Brain microvascular endothelial cell (primary cell): ENCODE results near the gene ZNF595.

Source experiments
- DNase-seq: peaks from one replicate; pipeline ENCODE4 v3.0.0-alpha.2; 2020
- H3K27ac ChIP-seq: fragments of 250-450 bp; sonication (Bioruptor Pico); 2 replicates; pipeline ENCODE4 v1.5.1; 2020; ENCODE audit warnings: mild to moderate bottlenecking, moderate library complexity
- H3K27me3 ChIP-seq: fragments of 250-450 bp; sonication (Bioruptor Pico); replicated peaks from 2 replicates; pipeline ENCODE4 v1.5.1; 2020; ENCODE audit warnings: mild to moderate bottlenecking
- H3K36me3 ChIP-seq: fragments of 250-450 bp; sonication (Bioruptor Pico); replicated peaks from 2 replicates; pipeline ENCODE4 v1.5.1; 2020; ENCODE audit warnings: mild to moderate bottlenecking
- H3K4me3 ChIP-seq: 2 replicates; pipeline ENCODE4 v1.5.1; 2011; ENCODE audit warnings: low read depth, mild to moderate bottlenecking, control low read depth, low read length, moderate library complexity
- CTCF ChIP-seq: IDR thresholded peaks from 2 replicates; pipeline ENCODE4 v1.5.1; 2011; ENCODE audit warnings: low read depth, mild to moderate bottlenecking, moderate library complexity, low read length, control low read depth, inconsistent platforms; ENCODE audit errors: missing control alignments
- in situ Hi-C: cut with HindIII; loops from 2 replicates; pipeline ENCODE4 v1.10.0; 2017; ENCODE audit warnings: low sequenced_read_pairs, low pct_ligation_motif_present

Gene ZNF595

GRCh38 chr4:98386-98785 lies 45.3 kb downstream of the ZNF595 start:
- H3K27me3 ChIP-seq, result no peaks in the 10 kb centered on the region
- DNase-seq, result no peak
- TF ChIP-seq CTCF, result no peak
- H3K27ac ChIP-seq, result no peak overlapping the region
- H3K4me3 ChIP-seq, result no peak overlapping the region
- in situ Hi-C loops, result no loop called here
- no peaks in the 10 kb centered on the region for H3K36me3 ChIP-seq

DNA sequence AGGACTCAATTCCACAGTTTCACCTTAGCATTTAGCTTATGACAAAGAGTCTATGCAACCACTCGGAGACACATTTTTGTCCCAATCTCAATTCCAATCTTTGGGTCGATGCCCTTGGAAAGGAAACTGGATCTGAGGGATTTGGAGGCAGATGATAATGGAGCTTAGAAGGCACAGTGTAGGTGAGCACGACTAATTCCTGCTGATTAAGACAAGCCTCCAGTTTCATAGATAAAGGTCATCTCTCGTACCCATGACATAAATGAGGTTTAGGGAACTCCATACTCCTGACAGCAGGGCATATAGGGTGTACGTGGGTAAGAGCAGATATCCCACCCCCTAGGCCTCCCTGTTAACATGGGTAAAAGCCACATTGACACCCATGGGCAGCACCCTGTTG lies 46.7 kb downstream of the ZNF595 start:
- no peak overlapping the region for H3K4me3 ChIP-seq
- DNase-seq, result no peak
- H3K36me3 ChIP-seq, result no peaks in the 10 kb centered on the region
- TF ChIP-seq CTCF, result no peak
- no peak overlapping the region for H3K27ac ChIP-seq
- no peaks in the 10 kb centered on the region for H3K27me3 ChIP-seq
- in situ Hi-C loops, result no loop called here

DNA sequence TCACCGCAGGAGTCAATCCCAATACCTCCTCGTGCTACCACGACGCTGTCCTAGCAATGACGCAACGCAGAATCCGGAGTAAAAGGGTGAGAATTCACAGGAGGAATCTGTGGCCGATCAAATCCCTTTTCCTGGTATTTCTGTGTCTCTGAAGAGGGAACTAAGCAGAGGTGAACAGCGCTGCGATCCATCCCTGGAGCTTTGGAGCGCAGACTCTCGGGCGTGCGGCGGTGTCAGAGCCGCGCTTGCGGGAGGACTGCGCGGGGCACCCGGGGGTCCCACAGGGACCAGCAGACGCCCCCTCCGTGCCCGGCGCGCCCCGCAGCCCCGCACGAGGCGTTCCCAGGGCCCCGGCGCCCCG lies 53.9 kb downstream of the ZNF595 start:
- H3K27ac ChIP-seq, result no peak overlapping the region
- DNase-seq, result no peak
- no peaks in the 10 kb centered on the region for H3K36me3 ChIP-seq
- in situ Hi-C loops, result no loop called here
- TF ChIP-seq CTCF, result no peak
- no peak overlapping the region for H3K4me3 ChIP-seq
- H3K27me3 ChIP-seq, result peaks cover 20% of the 10 kb centered on the region

DNA sequence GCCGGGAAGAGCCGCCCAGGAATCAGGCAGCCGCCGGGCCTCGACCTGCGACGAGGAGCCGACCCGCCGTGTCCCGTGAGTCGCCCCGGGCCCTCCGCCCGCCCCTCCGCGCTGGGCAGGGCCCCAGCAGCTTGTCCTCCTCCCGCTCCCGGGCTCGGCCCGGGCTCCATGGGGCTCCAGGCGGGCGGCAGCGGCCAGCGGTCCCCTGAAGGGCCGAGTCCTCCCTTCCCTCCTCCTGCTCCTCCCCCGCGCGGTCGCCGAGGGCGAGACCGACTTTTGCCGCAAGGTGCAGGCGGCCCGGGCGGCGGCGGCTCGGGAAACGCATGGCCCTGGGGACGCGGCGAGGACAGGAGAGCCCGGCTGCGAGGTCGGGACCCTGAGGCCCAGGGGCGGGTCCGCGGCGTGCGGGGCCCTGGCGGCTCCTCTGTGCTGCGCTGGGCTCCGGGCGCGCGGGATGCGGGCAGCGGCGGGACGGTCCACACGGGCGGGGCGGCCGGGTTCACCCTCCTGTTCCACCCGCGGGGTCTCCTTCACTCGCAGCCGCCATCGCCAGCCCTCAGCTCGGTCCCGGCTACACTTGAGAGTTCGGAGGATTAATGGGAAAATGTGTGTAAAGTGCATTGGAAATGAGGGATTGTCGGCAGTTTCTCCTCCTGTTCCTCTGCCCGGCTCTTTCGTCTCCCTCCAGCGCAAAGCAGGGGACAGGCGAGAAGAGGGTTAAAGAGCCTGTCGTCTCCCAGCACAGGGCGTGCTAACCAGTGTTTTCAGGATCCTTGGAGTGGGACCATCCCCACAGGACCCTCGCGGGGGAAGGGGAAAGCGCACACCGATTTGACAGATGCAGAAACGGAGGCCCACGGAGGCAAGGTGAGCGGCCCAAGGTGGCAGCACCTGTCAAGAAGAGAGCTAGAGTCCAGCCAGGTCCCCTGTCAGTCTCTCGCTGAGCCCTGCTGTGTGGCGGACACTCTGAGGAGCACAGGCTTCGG lies 54.6 kb downstream of the ZNF595 start:
- no peak overlapping the region for H3K4me3 ChIP-seq
- in situ Hi-C loops, result no loop called here
- no peak for TF ChIP-seq CTCF
- H3K36me3 ChIP-seq, result no peaks in the 10 kb centered on the region
- no peak for DNase-seq
- H3K27me3 ChIP-seq, result peaks cover 20% of the 10 kb centered on the region
- no peak overlapping the region for H3K27ac ChIP-seq

DNA sequence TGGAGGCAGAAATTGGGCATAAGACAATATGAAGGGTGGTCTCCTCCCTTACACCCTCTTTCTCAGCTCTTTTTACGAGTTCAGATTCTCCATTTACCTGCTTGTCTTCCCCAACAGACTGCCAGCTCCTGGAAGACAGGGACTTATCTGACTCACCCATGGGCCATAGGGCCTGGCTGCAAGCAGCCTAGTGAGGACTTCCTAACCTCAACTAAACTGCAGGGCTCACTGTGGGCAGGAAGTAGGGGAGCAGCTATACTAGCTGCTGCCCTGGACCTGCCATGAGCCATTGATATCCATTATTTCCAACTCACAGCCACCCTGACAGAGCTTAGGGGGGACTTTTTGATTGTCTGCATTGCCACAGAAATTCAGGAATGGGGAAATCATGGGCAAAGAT lies 59.6 kb downstream of the ZNF595 start:
- no peak for DNase-seq
- no peak overlapping the region for H3K27ac ChIP-seq
- no peak for TF ChIP-seq CTCF
- no peaks in the 10 kb centered on the region for H3K36me3 ChIP-seq
- in situ Hi-C loops, result no loop called here
- H3K4me3 ChIP-seq, result no peak overlapping the region
- H3K27me3 ChIP-seq, result peaks cover 7% of the 10 kb centered on the region
